Tibial artery (tissue), 4 donors: ENCODE measurements around the gene LRP11.

ENCODE experiments used
- DNase-seq, 2 donors: peaks; one replicate each; pipeline ENCODE4 v3.0.0-alpha.2; 2019
- H3K27ac ChIP-seq, 2 donors: fragments of 200-600 bp; sonication (generic) in 1 of 2; 1 replicate in 1 of 2; 2 replicates in 1 of 2; pipeline ENCODE4 v1.5.1; 2018 to 2019; ENCODE audit warnings: mild to moderate bottlenecking in 1 of 2
- H3K27me3 ChIP-seq, 2 donors: fragments of 200-600 bp; sonication (generic) in 1 of 2; one replicate each; pipeline versions ENCODE4 v1.5.1 to v1.6.0; 2016 to 2019
- H3K36me3 ChIP-seq, 3 donors: fragments of 200-600 bp; sonication (generic) in 2 of 3; one replicate each; pipeline ENCODE4 v1.5.1; 2016 to 2019; ENCODE audit warnings: mild to moderate bottlenecking in 2 of 3
- H3K4me1 ChIP-seq, 4 donors: fragments of 200-600 bp; sonication (generic) in 2 of 4; 1 replicate in 3 of 4; 2 replicates in 1 of 4; pipeline ENCODE4 v1.5.1; 2016 to 2019
- H3K4me3 ChIP-seq, 2 donors: fragments of 200-600 bp; sonication (generic) in 1 of 2; 1 replicate in 1 of 2; 2 replicates in 1 of 2; pipeline ENCODE4 v1.5.1; 2018 to 2019; ENCODE audit warnings: mild to moderate bottlenecking in 2 of 2
- H3K9me3 ChIP-seq, 3 donors: fragments of 200-600 bp; sonication (generic) in 1 of 3; one replicate each; pipeline ENCODE4 v1.5.1; 2016 to 2019
- intact Hi-C: fragments of 100-400 bp; cut with DNase I; formaldehyde crosslinking; loops from one replicate; pipeline ENCODE4 v1.15.0; 2023; ENCODE audit warnings: low total_unique reads
- TF ChIP-seq, protein P1 (sequence below), 2 experiments: fragments of 200-600 bp in 1 of 2; fragments of 450-650 bp in 1 of 2; IDR thresholded peaks; one replicate each; pipeline ENCODE4 v1.5.1; 2017 to 2019; ENCODE audit warnings: antibody characterized with exemption in 2 of 2, mild to moderate bottlenecking in 1 of 2, moderate library complexity in 1 of 2

Gene LRP11

GRCh38 chr6:149830731-149831307 is 33.3 kb downstream of the LRP11 start:
- Histone ChIP-seq H3K27ac (no peak overlapping the region), H3K4me1 (peaks cover 0 to 8% (median 0%) of the 10 kb centered on the region in 4 donors), H3K4me3 (peak overlapping the region in 1 of 2 donors; percentile 1), H3K27me3 (no peaks in the 10 kb centered on the region), H3K36me3 (peaks cover 6 to 19% (median 11%) of the 10 kb centered on the region in 3 donors), H3K9me3 (no peaks in the 10 kb centered on the region)
- TF ChIP-seq, protein P1, sequence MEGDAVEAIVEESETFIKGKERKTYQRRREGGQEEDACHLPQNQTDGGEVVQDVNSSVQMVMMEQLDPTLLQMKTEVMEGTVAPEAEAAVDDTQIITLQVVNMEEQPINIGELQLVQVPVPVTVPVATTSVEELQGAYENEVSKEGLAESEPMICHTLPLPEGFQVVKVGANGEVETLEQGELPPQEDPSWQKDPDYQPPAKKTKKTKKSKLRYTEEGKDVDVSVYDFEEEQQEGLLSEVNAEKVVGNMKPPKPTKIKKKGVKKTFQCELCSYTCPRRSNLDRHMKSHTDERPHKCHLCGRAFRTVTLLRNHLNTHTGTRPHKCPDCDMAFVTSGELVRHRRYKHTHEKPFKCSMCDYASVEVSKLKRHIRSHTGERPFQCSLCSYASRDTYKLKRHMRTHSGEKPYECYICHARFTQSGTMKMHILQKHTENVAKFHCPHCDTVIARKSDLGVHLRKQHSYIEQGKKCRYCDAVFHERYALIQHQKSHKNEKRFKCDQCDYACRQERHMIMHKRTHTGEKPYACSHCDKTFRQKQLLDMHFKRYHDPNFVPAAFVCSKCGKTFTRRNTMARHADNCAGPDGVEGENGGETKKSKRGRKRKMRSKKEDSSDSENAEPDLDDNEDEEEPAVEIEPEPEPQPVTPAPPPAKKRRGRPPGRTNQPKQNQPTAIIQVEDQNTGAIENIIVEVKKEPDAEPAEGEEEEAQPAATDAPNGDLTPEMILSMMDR (IDR thresholded peaks at IDR 0.05), result no peak
- intact Hi-C loops, result loop anchor here (5.0 kb wide), 1 partner anchor 36 kb away; no protein-coding TSS in a partner anchor
- no peak for DNase-seq

GRCh38 chr6:149825292-149825691 is 38.9 kb downstream of the LRP11 start:
- no peaks in the 10 kb centered on the region for H3K27me3 ChIP-seq
- intact Hi-C loops, result no loop called here
- no peak overlapping the region for H3K27ac ChIP-seq
- H3K9me3 ChIP-seq, result no peaks in the 10 kb centered on the region
- no peak for DNase-seq
- no peak overlapping the region for H3K4me3 ChIP-seq
- H3K36me3 ChIP-seq, result peaks cover 24 to 43% (median 24%) of the 10 kb centered on the region in 3 donors
- no peaks in the 10 kb centered on the region for H3K4me1 ChIP-seq
- TF ChIP-seq, protein P1 (IDR thresholded peaks at IDR 0.05), result no peak

- DNase-seq, result no peak
These were observed 41.1 kb downstream of the LRP11 start for GRCh38 chr6:149823013-149823412.

DNA sequence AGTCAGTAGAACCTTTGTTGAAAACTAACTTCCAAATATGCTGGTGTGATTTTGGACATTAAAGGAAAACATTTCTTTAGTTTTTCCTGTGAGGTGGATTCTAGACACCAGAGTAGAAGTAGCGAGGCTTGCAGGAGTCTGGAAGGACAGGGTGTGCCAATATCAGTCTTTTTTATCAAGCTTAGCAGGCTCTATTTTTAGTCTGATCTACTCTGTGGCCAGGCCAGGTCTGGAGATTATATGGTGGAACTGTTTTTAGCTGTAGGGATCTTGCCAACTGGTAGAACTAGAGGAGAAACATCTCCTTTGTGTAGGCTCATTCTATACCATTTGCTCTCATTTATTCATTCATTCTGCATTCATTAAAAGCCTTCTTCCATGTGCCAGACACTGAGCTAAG is 42.7 kb downstream of the LRP11 start:
- H3K4me1 ChIP-seq, result no peaks in the 10 kb centered on the region
- no peak overlapping the region for H3K4me3 ChIP-seq
- DNase-seq, result no peak
- no peaks in the 10 kb centered on the region for H3K27me3 ChIP-seq
- no peak overlapping the region for H3K27ac ChIP-seq
- intact Hi-C loops, result no loop called here
- TF ChIP-seq, protein P1 (IDR thresholded peaks at IDR 0.05), result no peak
- H3K9me3 ChIP-seq, result no peaks in the 10 kb centered on the region
- peaks cover 24 to 49% (median 26%) of the 10 kb centered on the region in 3 donors for H3K36me3 ChIP-seq

More at GRCh38 chr6:149823013-149823412, 41.1 kb downstream of the LRP11 start:
- no peaks in the 10 kb centered on the region for H3K9me3 ChIP-seq
- no peaks in the 10 kb centered on the region for H3K4me1 ChIP-seq
- intact Hi-C loops, result no loop called here
- H3K27ac ChIP-seq, result no peak overlapping the region
- H3K4me3 ChIP-seq, result no peak overlapping the region
- no peaks in the 10 kb centered on the region for H3K27me3 ChIP-seq
- peaks cover 21 to 43% (median 24%) of the 10 kb centered on the region in 3 donors for H3K36me3 ChIP-seq
- TF ChIP-seq, protein P1 (IDR thresholded peaks at IDR 0.05), result no peak

- Histone ChIP-seq H3K27ac (no peak overlapping the region), H3K4me3 (no peak overlapping the region), H3K4me1 (no peaks in the 10 kb centered on the region), H3K36me3 (peaks cover 16 to 41% (median 16%) of the 10 kb centered on the region in 3 donors), H3K27me3 (no peaks in the 10 kb centered on the region), H3K9me3 (no peaks in the 10 kb centered on the region)
- TF ChIP-seq, protein P1 (IDR thresholded peaks at IDR 0.05), result no peak
- DNase-seq, result no peak
- intact Hi-C loops, result no loop called here
These were observed 43.7 kb downstream of the LRP11 start for GRCh38 chr6:149820506-149820905.
